Liver (tissue), 3 donors: ENCODE data around the gene LHFPL2.

Source experiments
- JUND ChIP-seq, 2 donors: IDR thresholded peaks; 2 replicates each; pipeline ENCODE4 v1.6.1; 2016; ENCODE audit warnings: antibody characterized with exemption in 2 of 2
- TAF1 ChIP-seq: conservative IDR thresholded peaks from 2 replicates; pipeline ENCODE4 v1.6.1; 2016; ENCODE audit warnings: antibody characterized with exemption, mild to moderate bottlenecking
- TF ChIP-seq, protein P1 (sequence below): fragments of 150-350 bp; IDR thresholded peaks from 2 replicates; pipeline ENCODE4 v1.5.1; 2017; ENCODE audit warnings: improper control_type of control experiment, low read depth, low read length; ENCODE audit not compliant: missing input control
- TF ChIP-seq, protein P2 (sequence below): IDR thresholded peaks from 2 replicates; pipeline ENCODE4 v1.6.1; 2016; ENCODE audit warnings: antibody characterized with exemption, mild to moderate bottlenecking
- donor health status: healthy.
- donor health status: healthy.

DNA sequence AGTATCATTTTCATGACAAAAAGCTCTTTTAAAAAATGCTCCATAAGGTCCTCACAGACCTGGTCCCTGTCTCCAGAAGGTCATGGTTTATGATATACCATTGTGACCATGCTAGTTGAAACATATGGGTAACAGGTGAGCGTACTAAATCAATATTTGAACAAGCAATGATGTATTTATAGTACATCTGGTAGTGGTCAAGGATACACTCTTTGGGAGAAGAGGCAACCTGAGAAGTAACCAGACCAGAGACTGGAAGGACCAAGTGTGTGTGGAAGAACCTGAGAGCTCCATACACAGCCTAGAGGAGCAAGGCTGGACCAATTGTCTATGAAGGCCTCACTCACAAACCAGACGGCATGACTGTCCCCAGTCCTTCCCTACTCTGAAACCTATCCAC is 55.1 kb downstream of the LHFPL2 start:
- TF ChIP-seq, protein P1, sequence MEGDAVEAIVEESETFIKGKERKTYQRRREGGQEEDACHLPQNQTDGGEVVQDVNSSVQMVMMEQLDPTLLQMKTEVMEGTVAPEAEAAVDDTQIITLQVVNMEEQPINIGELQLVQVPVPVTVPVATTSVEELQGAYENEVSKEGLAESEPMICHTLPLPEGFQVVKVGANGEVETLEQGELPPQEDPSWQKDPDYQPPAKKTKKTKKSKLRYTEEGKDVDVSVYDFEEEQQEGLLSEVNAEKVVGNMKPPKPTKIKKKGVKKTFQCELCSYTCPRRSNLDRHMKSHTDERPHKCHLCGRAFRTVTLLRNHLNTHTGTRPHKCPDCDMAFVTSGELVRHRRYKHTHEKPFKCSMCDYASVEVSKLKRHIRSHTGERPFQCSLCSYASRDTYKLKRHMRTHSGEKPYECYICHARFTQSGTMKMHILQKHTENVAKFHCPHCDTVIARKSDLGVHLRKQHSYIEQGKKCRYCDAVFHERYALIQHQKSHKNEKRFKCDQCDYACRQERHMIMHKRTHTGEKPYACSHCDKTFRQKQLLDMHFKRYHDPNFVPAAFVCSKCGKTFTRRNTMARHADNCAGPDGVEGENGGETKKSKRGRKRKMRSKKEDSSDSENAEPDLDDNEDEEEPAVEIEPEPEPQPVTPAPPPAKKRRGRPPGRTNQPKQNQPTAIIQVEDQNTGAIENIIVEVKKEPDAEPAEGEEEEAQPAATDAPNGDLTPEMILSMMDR: no peak
- TF ChIP-seq, protein P2, sequence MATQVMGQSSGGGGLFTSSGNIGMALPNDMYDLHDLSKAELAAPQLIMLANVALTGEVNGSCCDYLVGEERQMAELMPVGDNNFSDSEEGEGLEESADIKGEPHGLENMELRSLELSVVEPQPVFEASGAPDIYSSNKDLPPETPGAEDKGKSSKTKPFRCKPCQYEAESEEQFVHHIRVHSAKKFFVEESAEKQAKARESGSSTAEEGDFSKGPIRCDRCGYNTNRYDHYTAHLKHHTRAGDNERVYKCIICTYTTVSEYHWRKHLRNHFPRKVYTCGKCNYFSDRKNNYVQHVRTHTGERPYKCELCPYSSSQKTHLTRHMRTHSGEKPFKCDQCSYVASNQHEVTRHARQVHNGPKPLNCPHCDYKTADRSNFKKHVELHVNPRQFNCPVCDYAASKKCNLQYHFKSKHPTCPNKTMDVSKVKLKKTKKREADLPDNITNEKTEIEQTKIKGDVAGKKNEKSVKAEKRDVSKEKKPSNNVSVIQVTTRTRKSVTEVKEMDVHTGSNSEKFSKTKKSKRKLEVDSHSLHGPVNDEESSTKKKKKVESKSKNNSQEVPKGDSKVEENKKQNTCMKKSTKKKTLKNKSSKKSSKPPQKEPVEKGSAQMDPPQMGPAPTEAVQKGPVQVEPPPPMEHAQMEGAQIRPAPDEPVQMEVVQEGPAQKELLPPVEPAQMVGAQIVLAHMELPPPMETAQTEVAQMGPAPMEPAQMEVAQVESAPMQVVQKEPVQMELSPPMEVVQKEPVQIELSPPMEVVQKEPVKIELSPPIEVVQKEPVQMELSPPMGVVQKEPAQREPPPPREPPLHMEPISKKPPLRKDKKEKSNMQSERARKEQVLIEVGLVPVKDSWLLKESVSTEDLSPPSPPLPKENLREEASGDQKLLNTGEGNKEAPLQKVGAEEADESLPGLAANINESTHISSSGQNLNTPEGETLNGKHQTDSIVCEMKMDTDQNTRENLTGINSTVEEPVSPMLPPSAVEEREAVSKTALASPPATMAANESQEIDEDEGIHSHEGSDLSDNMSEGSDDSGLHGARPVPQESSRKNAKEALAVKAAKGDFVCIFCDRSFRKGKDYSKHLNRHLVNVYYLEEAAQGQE: no peak
- TF ChIP-seq JUND (IDR thresholded peaks at IDR 0.05) (no peak), TAF1 (no peak)
